ENCODE measurements around the gene ZNF597. TPM values are rescaled to one million over a fixed set of nuclear protein-coding genes. Genes with fewer than 3 reads are reported as not detected.

ZNF597 gene
- total RNA-seq, 2 experiments from 2014 or later: 1.9 to 2.1 TPM

DNA sequence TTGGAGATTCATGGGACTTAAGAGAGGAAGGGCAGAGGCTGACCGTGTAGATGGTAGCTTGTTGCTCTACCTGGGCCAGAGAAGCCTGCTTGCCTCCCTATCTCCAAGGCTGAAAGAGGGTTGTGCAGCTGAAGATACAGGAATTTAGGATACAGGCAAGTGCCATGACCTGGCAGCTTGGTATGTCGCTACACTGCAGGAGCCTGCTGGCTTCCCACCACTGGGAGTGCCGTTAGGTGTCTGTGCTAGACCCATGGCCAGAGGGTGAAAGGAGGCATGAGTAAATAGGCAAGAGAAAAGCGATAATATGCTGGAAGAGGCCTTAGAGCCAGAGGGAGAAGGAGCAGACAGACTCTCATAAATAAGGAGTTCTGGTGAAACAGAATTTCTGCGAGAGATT lies 10.8 kb upstream of the ZNF597 start:
- no peak for TF ChIP-seq EZH2phosphoT487 (IDR thresholded peaks at IDR 0.05; ENCODE audit: borderline replicate concordance, low read depth, low read length)
- TF ChIP-seq, protein P1, sequence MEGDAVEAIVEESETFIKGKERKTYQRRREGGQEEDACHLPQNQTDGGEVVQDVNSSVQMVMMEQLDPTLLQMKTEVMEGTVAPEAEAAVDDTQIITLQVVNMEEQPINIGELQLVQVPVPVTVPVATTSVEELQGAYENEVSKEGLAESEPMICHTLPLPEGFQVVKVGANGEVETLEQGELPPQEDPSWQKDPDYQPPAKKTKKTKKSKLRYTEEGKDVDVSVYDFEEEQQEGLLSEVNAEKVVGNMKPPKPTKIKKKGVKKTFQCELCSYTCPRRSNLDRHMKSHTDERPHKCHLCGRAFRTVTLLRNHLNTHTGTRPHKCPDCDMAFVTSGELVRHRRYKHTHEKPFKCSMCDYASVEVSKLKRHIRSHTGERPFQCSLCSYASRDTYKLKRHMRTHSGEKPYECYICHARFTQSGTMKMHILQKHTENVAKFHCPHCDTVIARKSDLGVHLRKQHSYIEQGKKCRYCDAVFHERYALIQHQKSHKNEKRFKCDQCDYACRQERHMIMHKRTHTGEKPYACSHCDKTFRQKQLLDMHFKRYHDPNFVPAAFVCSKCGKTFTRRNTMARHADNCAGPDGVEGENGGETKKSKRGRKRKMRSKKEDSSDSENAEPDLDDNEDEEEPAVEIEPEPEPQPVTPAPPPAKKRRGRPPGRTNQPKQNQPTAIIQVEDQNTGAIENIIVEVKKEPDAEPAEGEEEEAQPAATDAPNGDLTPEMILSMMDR (conservative IDR thresholded peaks at IDR 0.05; ENCODE audit: low read length): no peak
- POLR2A ChIA-PET: no interaction called here
- CTCF ChIA-PET (ENCODE audit: unreplicated experiment): no interaction called here
- Histone ChIP-seq H2AFZ (ENCODE audit: low read length) (no peak overlapping the region), H3K9me3 (ENCODE audit: low read length) (no peaks in the 10 kb centered on the region), H3K9me2 (ENCODE audit: insufficient read depth, low read length) (no peaks in the 10 kb centered on the region), H3K27ac (ENCODE audit: low read depth, low read length, poor library complexity, severe bottlenecking) (no peak overlapping the region), H3K4me3 (ENCODE audit: low read depth, low read length, poor library complexity, severe bottlenecking) (no peak overlapping the region), H3K4me2 (ENCODE audit: low read length) (no peak overlapping the region), H3K36me3 (ENCODE audit: insufficient read depth, low read length) (peaks cover 12% of the 10 kb centered on the region), H3K79me2 (ENCODE audit: insufficient read depth, low read depth, low read length) (peaks cover 9% of the 10 kb centered on the region), H3K4me1 (ENCODE audit: insufficient read depth, low read length, poor library complexity, severe bottlenecking) (peaks cover 12% of the 10 kb centered on the region), H4K20me1 (ENCODE audit: insufficient read depth, low read length) (peaks cover 1% of the 10 kb centered on the region; the same call in 1 of the 2 replicates)
- intact Hi-C loops (cut with micrococcal nuclease; ENCODE audit: unreplicated experiment): no loop called here
- DNase-seq (ENCODE audit: low spot score): no peak
- BruUV-seq (replicated peaks): no TSS peak

GRCh38 chr16:3444032-3444388 lies 706 bp upstream of the ZNF597 start:
- Histone ChIP-seq H3K27ac (ENCODE audit: low read depth, low read length, poor library complexity, severe bottlenecking) (peak overlapping the region; percentile 41), H3K4me2 (ENCODE audit: low read length) (peak overlapping the region; percentile 59), H3K79me2 (ENCODE audit: insufficient read depth, low read depth, low read length) (peaks cover 25% of the 10 kb centered on the region), H4K20me1 (ENCODE audit: insufficient read depth, low read length) (no peaks in the 10 kb centered on the region), H3K4me3 (ENCODE audit: low read depth, low read length, poor library complexity, severe bottlenecking) (peak overlapping the region; percentile 76), H3K9me2 (ENCODE audit: insufficient read depth, low read length) (no peaks in the 10 kb centered on the region), H2AFZ (ENCODE audit: low read length) (peak overlapping the region; percentile 47; the same call in 1 of the 2 replicates), H3K9me3 (ENCODE audit: low read length) (no peaks in the 10 kb centered on the region), H3K36me3 (ENCODE audit: insufficient read depth, low read length) (peaks cover 33% of the 10 kb centered on the region), H3K4me1 (ENCODE audit: insufficient read depth, low read length, poor library complexity, severe bottlenecking) (peaks cover 8% of the 10 kb centered on the region)
- ChIA-PET POLR2A (interaction anchor here (0.6 to 1.6 kb wide), 4 partner anchors 13 to 967 kb away, joined by 3 to 4 read pairs (median 4); no protein-coding TSS in a partner anchor), CTCF (ENCODE audit: unreplicated experiment) (no interaction called here)
- intact Hi-C loops (cut with micrococcal nuclease; ENCODE audit: unreplicated experiment): no loop called here
- TSS peak; percentile 92 for BruUV-seq (replicated peaks)
- peak; percentile 51 for DNase-seq (ENCODE audit: low spot score)
- TF ChIP-seq, protein P1 (conservative IDR thresholded peaks at IDR 0.05; ENCODE audit: low read length): no peak
- TF ChIP-seq EZH2phosphoT487 (IDR thresholded peaks at IDR 0.05; ENCODE audit: borderline replicate concordance, low read depth, low read length): no peak

DNA sequence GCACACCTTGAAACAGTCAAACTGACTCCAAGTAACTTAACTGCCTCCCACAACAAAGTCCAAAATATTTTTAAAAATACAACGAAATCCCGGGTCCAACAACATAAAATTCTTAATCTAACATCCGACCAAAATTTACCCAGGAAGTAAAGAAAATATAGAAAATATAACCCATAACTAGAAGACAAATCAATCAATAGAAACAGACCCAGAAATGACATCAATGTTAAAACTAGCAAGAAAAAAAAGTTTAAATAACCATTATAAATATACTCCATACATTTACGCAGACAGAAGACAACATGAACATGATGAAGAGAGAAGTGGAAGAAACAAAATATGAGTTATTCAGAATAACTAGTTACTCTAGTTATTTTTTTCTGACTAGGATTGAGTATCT lies 3.7 kb downstream of the ZNF597 start:
- Histone ChIP-seq H3K4me2 (ENCODE audit: low read length) (no peak overlapping the region), H2AFZ (ENCODE audit: low read length) (no peak overlapping the region), H3K27ac (ENCODE audit: low read depth, low read length, poor library complexity, severe bottlenecking) (no peak overlapping the region), H4K20me1 (ENCODE audit: insufficient read depth, low read length) (no peaks in the 10 kb centered on the region), H3K9me2 (ENCODE audit: insufficient read depth, low read length) (no peaks in the 10 kb centered on the region), H3K79me2 (ENCODE audit: insufficient read depth, low read depth, low read length) (peaks cover 16% of the 10 kb centered on the region), H3K4me3 (ENCODE audit: low read depth, low read length, poor library complexity, severe bottlenecking) (no peak overlapping the region), H3K36me3 (ENCODE audit: insufficient read depth, low read length) (peaks cover 35% of the 10 kb centered on the region), H3K4me1 (ENCODE audit: insufficient read depth, low read length, poor library complexity, severe bottlenecking) (peaks cover 5% of the 10 kb centered on the region), H3K9me3 (ENCODE audit: low read length) (no peaks in the 10 kb centered on the region)
- intact Hi-C loops (cut with micrococcal nuclease; ENCODE audit: unreplicated experiment): no loop called here
- TF ChIP-seq EZH2phosphoT487 (IDR thresholded peaks at IDR 0.05; ENCODE audit: borderline replicate concordance, low read depth, low read length): no peak
- TF ChIP-seq, protein P1 (conservative IDR thresholded peaks at IDR 0.05; ENCODE audit: low read length): no peak
- POLR2A ChIA-PET: no interaction called here
- DNase-seq (ENCODE audit: low spot score): no peak
- BruUV-seq (replicated peaks): no TSS peak
- CTCF ChIA-PET (ENCODE audit: unreplicated experiment): no interaction called here
